ENCODE data around the gene VPS18.

VPS18 gene

DNA sequence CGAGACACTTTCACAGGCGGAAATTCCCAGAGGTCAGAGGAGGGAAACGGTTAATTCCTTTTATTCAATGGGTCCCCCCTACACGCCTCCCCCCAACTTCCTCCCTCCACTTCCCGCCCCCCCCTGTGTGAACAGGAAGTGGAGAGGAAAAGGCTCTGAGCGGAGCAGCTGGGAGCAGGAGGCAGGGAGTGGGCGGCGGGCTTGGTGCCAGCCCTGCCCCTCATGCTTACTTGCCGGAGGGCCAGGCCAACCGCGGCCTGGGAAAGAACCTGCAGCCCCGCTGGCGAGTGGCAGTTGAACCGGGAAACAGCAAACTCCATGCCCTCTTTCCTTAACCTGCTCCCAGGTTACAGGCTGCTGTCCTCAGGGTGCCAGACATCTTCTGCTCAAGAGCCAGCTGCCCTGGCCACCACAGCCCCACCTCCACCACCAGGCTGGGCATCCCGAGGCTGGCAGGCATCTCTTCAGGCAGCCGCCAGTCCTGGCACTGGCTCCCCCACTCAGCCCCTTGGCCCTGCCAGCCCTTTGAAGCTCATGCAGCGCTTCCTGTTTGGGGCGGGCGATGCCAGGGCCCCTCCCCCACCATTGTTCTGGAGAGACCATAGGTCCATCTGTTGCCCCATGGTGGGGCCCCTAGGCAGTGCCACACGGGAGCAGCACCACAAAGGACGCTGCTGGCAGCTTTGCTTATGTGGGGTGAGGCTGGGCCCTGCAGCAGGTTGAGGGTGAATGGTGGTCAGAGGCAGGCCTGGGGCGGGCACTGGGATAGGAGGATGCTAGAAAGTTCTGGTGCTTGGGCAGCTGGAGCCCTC, 12.9 kb downstream of the VPS18 start:
- TF ChIP-seq, protein P1, sequence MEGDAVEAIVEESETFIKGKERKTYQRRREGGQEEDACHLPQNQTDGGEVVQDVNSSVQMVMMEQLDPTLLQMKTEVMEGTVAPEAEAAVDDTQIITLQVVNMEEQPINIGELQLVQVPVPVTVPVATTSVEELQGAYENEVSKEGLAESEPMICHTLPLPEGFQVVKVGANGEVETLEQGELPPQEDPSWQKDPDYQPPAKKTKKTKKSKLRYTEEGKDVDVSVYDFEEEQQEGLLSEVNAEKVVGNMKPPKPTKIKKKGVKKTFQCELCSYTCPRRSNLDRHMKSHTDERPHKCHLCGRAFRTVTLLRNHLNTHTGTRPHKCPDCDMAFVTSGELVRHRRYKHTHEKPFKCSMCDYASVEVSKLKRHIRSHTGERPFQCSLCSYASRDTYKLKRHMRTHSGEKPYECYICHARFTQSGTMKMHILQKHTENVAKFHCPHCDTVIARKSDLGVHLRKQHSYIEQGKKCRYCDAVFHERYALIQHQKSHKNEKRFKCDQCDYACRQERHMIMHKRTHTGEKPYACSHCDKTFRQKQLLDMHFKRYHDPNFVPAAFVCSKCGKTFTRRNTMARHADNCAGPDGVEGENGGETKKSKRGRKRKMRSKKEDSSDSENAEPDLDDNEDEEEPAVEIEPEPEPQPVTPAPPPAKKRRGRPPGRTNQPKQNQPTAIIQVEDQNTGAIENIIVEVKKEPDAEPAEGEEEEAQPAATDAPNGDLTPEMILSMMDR (conservative IDR thresholded peaks at IDR 0.05; ENCODE audit: control insufficient read depth, insufficient read depth, low read depth, low read length), result no peak
- peak; percentile 43 for DNase-seq (ENCODE audit: low read depth)
- H3K4me3 ChIP-seq (ENCODE audit: control insufficient read depth, low read depth, low read length), result peak overlapping the region; percentile 54

- TF ChIP-seq, protein P1 (conservative IDR thresholded peaks at IDR 0.05; ENCODE audit: control insufficient read depth, insufficient read depth, low read depth, low read length), result no peak
- DNase-seq (ENCODE audit: low read depth), result no peak
- no peak overlapping the region for H3K4me3 ChIP-seq (ENCODE audit: control insufficient read depth, low read depth, low read length)
Measured at GRCh38 chr15:40908095-40908494, 13.8 kb downstream of the VPS18 start.

- TF ChIP-seq, protein P1 (conservative IDR thresholded peaks at IDR 0.05; ENCODE audit: control insufficient read depth, insufficient read depth, low read depth, low read length), result no peak
- DNase-seq (ENCODE audit: low read depth), result no peak
- H3K4me3 ChIP-seq (ENCODE audit: control insufficient read depth, low read depth, low read length), result no peak overlapping the region
Measured at GRCh38 chr15:40909662-40910630, 15.7 kb downstream of the VPS18 start.

GRCh38 chr15:40911141-40911540, 16.9 kb downstream of the VPS18 start:
- TF ChIP-seq, protein P1 (conservative IDR thresholded peaks at IDR 0.05; ENCODE audit: control insufficient read depth, insufficient read depth, low read depth, low read length), result no peak
- no peak overlapping the region for H3K4me3 ChIP-seq (ENCODE audit: control insufficient read depth, low read depth, low read length)
- no peak for DNase-seq (ENCODE audit: low read depth)

GRCh38 chr15:40911693-40912092, 17.4 kb downstream of the VPS18 start:
- DNase-seq (ENCODE audit: low read depth), result no peak
- no peak overlapping the region for H3K4me3 ChIP-seq (ENCODE audit: control insufficient read depth, low read depth, low read length)
- TF ChIP-seq, protein P1 (conservative IDR thresholded peaks at IDR 0.05; ENCODE audit: control insufficient read depth, insufficient read depth, low read depth, low read length), result no peak

DNA sequence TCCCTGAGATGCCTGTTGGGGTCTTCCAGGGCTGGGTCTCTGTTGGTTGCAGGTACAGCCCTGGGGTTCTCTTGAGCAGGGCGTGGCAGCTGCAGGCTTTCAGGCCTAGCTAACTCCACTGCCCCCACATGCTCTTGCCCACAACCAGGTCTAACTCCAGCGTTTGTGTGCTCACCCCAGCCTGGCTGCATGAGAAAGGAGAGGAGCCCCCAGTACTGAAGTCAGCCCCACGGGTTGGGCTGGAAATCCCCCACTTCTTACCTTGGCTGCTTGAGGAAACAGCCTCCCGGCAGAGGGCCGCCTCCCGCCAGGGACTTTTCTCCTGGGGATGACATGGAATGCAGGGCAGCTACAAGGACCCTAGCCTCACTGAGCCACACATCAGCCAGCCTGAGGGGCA, 18.2 kb downstream of the VPS18 start:
- TF ChIP-seq, protein P1 (conservative IDR thresholded peaks at IDR 0.05; ENCODE audit: control insufficient read depth, insufficient read depth, low read depth, low read length), result no peak

More for the DNA sequence above, 18.2 kb downstream of the VPS18 start:
- no peak for DNase-seq (ENCODE audit: low read depth)
- H3K4me3 ChIP-seq (ENCODE audit: control insufficient read depth, low read depth, low read length), result no peak overlapping the region
